H1 (cell line): Measurements from ENCODE around the gene PPFIA2.
A peak's percentile ranks its signal among the peaks of the same experiment; 100 is the strongest.

Experiments
- CHD2 ChIP-seq: IDR thresholded peaks from 2 replicates; pipeline ENCODE4 v1.6.1; 2012; ENCODE audit warnings: low read length, improper control_type of control experiment
- CTCF ChIP-seq, 3 experiments: IDR thresholded peaks; 1 replicate in 2 of 3; 2 replicates in 1 of 3; pipeline versions ENCODE4 v1.5.1 to v1.6.1; 2011; ENCODE audit warnings: low read length in 3 of 3, mild to moderate bottlenecking in 3 of 3, inconsistent platforms in 2 of 3, low read depth in 1 of 3, moderate library complexity in 1 of 3; ENCODE audit not compliant: insufficient read depth in 1 of 3; ENCODE audit errors: control extremely low read depth in 1 of 3
- EZH2 ChIP-seq: fragments of 200-600 bp; sonication (generic); IDR thresholded peaks from 2 replicates; pipeline ENCODE4 v1.7.1; 2012; ENCODE audit warnings: low read depth, mild to moderate bottlenecking, moderate library complexity, low read length, inconsistent platforms; ENCODE audit not compliant: severe bottlenecking
- JUN ChIP-seq: IDR thresholded peaks from 2 replicates; pipeline ENCODE4 v1.6.1; 2011; ENCODE audit warnings: low read depth, mild to moderate bottlenecking, improper control_type of control experiment, low read length
- MAX ChIP-seq: IDR thresholded peaks from 2 replicates; pipeline ENCODE4 v1.6.1; 2012; ENCODE audit warnings: inconsistent platforms
- POLR2AphosphoS5 ChIP-seq: IDR thresholded peaks from 2 replicates; pipeline ENCODE4 v1.6.1; 2011; ENCODE audit warnings: low read depth, low read length
- RBBP5 ChIP-seq: IDR thresholded peaks from 2 replicates; pipeline ENCODE4 v1.7.1; 2012; ENCODE audit warnings: low read depth, mild to moderate bottlenecking, inconsistent platforms, low read length, moderate library complexity, borderline replicate concordance
- RNF2 ChIP-seq: fragments of 200-900, 300-1000 bp; sonication (generic); IDR thresholded peaks from 2 replicates; pipeline ENCODE4 v1.7.1; 2016; ENCODE audit warnings: borderline replicate concordance, low read depth, mild to moderate bottlenecking, antibody characterized with exemption, low read length; ENCODE audit not compliant: poor library complexity, severe bottlenecking; ENCODE audit errors: missing control alignments
- SIX5 ChIP-seq: IDR thresholded peaks from 2 replicates; pipeline ENCODE4 v1.6.1; 2011; ENCODE audit warnings: mild to moderate bottlenecking, low read depth, low read length
- SP1 ChIP-seq: IDR thresholded peaks from 2 replicates; pipeline ENCODE4 v1.6.1; 2011; ENCODE audit warnings: low read depth, low read length
- TAF7 ChIP-seq: optimal IDR thresholded peaks from 2 replicates; pipeline ENCODE3; 2011; ENCODE audit warnings: low read depth, mild to moderate bottlenecking, inconsistent platforms, low read length, moderate library complexity, borderline replicate concordance
- USF2 ChIP-seq: IDR thresholded peaks from 2 replicates; pipeline ENCODE4 v1.6.1; 2011; ENCODE audit warnings: low read length, improper control_type of control experiment
- YY1 ChIP-seq: IDR thresholded peaks from 2 replicates; pipeline ENCODE4 v1.6.1; 2011; ENCODE audit warnings: low read depth, mild to moderate bottlenecking, low read length

GRCh38 chr12:81797100-81797499 lies 38.0 kb upstream of the PPFIA2 start:
- TF ChIP-seq POLR2AphosphoS5 (no peak), JUN (no peak), CTCF (IDR thresholded peaks at IDR 0.05; ENCODE audit: control extremely low read depth in 1 of 3, insufficient read depth in 1 of 3, low read depth in 1 of 3, low read length in 3 of 3) (peak in 1 of 3 experiments; percentile 34; a peak in 2 of 4 replicates), SP1 (no peak), CHD2 (no peak), EZH2 (no peak), YY1 (no peak), USF2 (no peak), MAX (no peak), RBBP5 (no peak), TAF7 (no peak), SIX5 (no peak), RNF2 (no peak)
